ENCODE data around the gene DGKI. TPM values are rescaled to one million over a fixed set of nuclear protein-coding genes. Genes with fewer than 3 reads are reported as not detected.

DGKI gene
- total RNA-seq, 2 experiments from 2014 or later = 0.46 TPM; not detected in 1

DNA sequence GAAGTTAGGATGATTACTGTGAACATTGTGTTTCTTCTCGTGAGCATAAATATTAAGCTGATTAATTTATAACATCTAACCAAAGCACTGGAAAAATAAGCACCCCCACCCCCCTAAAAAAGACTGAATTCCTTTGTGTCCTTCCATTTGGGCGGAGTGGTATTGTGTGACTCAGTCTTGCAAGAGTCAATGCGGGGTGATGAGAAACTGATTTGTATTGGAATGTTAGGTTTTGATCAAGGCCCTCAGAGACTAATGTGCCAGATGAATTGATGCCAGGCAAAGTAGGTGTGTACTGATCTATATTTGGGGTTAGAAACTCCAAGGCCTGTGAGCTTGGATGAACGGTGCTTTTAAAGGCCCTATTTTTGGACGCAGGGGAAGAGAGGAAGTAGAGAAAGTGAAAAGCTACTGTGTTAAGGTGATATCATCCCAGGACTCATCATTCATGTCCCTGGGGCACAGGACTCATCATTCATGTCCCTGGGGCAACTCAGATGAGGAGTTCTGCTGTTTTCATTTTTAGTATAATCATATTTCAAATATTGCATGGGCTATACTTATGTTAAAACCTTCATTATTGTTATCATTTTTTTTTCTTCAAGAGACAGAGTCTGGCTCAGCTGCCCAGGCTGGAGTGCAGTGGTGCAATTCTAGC, 442.0 kb downstream of the DGKI start:
- H3K4me3 ChIP-seq (ENCODE audit: low read depth, low read length, poor library complexity, severe bottlenecking) = no peak overlapping the region
- H3K4me1 ChIP-seq (ENCODE audit: insufficient read depth, low read length, poor library complexity, severe bottlenecking) = no peaks in the 10 kb centered on the region
- no peak overlapping the region for H3K27ac ChIP-seq (ENCODE audit: low read depth, low read length, poor library complexity, severe bottlenecking)
- ChIA-PET POLR2A (interaction anchor here (0.6 to 1.0 kb wide), 3 partner anchors 12 to 1980 kb away, joined by 3 to 5 read pairs (median 3); no protein-coding TSS in a partner anchor), CTCF (ENCODE audit: unreplicated experiment) (no interaction called here)
- no peak overlapping the region for H3K4me2 ChIP-seq (ENCODE audit: low read length)
- no peaks in the 10 kb centered on the region for H3K79me2 ChIP-seq (ENCODE audit: insufficient read depth, low read depth, low read length)
- H2AFZ ChIP-seq (ENCODE audit: low read length) = no peak overlapping the region
- no peaks in the 10 kb centered on the region for H3K9me2 ChIP-seq (ENCODE audit: insufficient read depth, low read length)
- no peak for TF ChIP-seq CTCF (conservative IDR thresholded peaks at IDR 0.05; ENCODE audit: low read length)
- TF ChIP-seq EZH2phosphoT487 (IDR thresholded peaks at IDR 0.05; ENCODE audit: borderline replicate concordance, low read depth, low read length) = no peak
- intact Hi-C loops (cut with micrococcal nuclease; ENCODE audit: unreplicated experiment) = no loop called here
- no peaks in the 10 kb centered on the region for H4K20me1 ChIP-seq (ENCODE audit: insufficient read depth, low read length)
- no peaks in the 10 kb centered on the region for H3K36me3 ChIP-seq (ENCODE audit: insufficient read depth, low read length)
- H3K9me3 ChIP-seq (ENCODE audit: low read length) = no peaks in the 10 kb centered on the region
- BruUV-seq (replicated peaks) = no TSS peak
- DNase-seq (ENCODE audit: low spot score) = no peak

DNA sequence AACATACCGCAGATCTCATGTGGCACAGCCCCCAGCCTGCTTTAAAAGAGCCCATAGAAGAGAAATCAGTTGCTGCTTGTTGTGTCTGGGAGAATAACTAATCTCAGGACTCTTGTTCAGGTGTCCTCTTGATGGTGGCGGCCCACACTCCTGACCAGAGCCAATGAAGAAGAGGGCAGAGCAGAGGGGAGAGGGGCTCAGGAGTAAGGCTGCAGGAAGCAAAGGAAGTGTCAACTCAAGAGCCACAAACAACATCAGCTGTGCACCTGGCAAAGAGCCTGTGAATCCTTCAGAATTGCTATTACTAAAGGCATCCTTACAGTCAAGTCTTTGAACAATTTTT, 443.4 kb downstream of the DGKI start:
- POLR2A ChIA-PET = no interaction called here

More for the DNA sequence above, 443.4 kb downstream of the DGKI start:
- TF ChIP-seq CTCF (conservative IDR thresholded peaks at IDR 0.05; ENCODE audit: low read length) (no peak), EZH2phosphoT487 (IDR thresholded peaks at IDR 0.05; ENCODE audit: borderline replicate concordance, low read depth, low read length) (no peak)
- Histone ChIP-seq H3K4me1 (ENCODE audit: insufficient read depth, low read length, poor library complexity, severe bottlenecking) (no peaks in the 10 kb centered on the region), H3K4me3 (ENCODE audit: low read depth, low read length, poor library complexity, severe bottlenecking) (no peak overlapping the region), H3K79me2 (ENCODE audit: insufficient read depth, low read depth, low read length) (no peaks in the 10 kb centered on the region), H4K20me1 (ENCODE audit: insufficient read depth, low read length) (no peaks in the 10 kb centered on the region), H3K9me2 (ENCODE audit: insufficient read depth, low read length) (no peaks in the 10 kb centered on the region), H3K36me3 (ENCODE audit: insufficient read depth, low read length) (no peaks in the 10 kb centered on the region), H3K4me2 (ENCODE audit: low read length) (no peak overlapping the region), H2AFZ (ENCODE audit: low read length) (no peak overlapping the region), H3K9me3 (ENCODE audit: low read length) (no peaks in the 10 kb centered on the region), H3K27ac (ENCODE audit: low read depth, low read length, poor library complexity, severe bottlenecking) (no peak overlapping the region)
- DNase-seq (ENCODE audit: low spot score) = no peak
- BruUV-seq (replicated peaks) = no TSS peak
- intact Hi-C loops (cut with micrococcal nuclease; ENCODE audit: unreplicated experiment) = no loop called here
- CTCF ChIA-PET (ENCODE audit: unreplicated experiment) = no interaction called here
